ENCODE measurements around the gene GREB1.

GREB1 gene

DNA sequence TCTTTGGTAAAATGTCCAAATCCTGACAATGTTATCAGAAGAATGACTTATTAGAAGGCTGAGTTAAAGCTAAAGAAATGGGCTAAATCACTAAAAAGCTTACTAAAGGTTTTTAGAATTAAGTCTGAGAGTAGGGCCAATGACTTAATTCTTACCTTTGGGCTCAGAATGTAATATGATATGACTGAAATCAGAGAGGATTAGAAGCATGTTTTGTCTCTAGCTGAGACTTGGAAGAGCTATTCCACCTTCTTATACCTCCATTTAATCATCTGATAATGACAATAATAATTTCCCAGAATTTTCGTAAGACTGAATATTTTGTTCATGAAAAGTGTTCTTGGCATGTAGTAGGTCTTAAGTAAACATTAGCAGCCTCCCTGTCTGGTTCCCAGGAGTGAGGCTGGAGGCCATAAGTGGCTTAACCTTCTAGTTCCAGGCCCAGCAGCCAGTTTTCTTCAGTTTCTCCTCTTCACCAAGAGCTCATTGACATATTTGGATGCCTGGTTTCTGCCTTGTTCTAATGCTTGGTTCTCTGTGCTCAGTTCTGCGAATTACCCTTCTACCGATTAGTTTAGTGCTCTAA lies 42.4 kb upstream of the GREB1 start:
- H3K4me3 ChIP-seq (ENCODE audit: low read depth, low read length), result peak overlapping the region; percentile 11
- peak overlapping the region; percentile 15 for H3K4me2 ChIP-seq (ENCODE audit: low read length)
- no peaks in the 10 kb centered on the region for H3K9me3 ChIP-seq (ENCODE audit: control insufficient read depth, low read length)
- H3K9ac ChIP-seq, result no peak overlapping the region
- no peaks in the 10 kb centered on the region for H3K27me3 ChIP-seq (ENCODE audit: control insufficient read depth, insufficient read depth, low read length)
- no peaks in the 10 kb centered on the region for H3K36me3 ChIP-seq (ENCODE audit: control insufficient read depth, insufficient read depth, low read length)
- H3K27ac ChIP-seq, result no peak overlapping the region
- TF ChIP-seq, protein P1, sequence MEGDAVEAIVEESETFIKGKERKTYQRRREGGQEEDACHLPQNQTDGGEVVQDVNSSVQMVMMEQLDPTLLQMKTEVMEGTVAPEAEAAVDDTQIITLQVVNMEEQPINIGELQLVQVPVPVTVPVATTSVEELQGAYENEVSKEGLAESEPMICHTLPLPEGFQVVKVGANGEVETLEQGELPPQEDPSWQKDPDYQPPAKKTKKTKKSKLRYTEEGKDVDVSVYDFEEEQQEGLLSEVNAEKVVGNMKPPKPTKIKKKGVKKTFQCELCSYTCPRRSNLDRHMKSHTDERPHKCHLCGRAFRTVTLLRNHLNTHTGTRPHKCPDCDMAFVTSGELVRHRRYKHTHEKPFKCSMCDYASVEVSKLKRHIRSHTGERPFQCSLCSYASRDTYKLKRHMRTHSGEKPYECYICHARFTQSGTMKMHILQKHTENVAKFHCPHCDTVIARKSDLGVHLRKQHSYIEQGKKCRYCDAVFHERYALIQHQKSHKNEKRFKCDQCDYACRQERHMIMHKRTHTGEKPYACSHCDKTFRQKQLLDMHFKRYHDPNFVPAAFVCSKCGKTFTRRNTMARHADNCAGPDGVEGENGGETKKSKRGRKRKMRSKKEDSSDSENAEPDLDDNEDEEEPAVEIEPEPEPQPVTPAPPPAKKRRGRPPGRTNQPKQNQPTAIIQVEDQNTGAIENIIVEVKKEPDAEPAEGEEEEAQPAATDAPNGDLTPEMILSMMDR (IDR thresholded peaks at IDR 0.05), result no peak
- H2AFZ ChIP-seq, result no peak overlapping the region
- no peaks in the 10 kb centered on the region for H3K79me2 ChIP-seq
- no peaks in the 10 kb centered on the region for H3K4me1 ChIP-seq

DNA sequence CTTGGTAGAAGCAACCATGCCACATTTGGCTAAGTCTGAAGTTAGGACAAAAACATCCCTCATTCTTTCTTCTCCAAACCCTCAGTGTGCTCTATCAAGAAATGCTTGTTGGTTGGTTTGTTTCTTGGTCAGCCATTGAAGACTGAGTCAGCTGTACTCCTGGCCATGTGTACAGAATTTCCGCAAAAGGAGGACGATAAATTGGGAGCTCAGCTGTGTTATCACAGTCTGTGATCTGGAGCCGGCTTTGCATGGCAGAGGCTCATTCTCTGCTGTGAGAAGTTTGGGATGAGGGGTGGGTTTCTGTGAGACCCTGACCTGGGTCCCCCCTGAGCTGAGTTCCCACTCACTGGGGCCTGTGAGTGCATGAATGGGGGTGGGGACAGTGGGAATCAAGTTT lies 41.6 kb upstream of the GREB1 start:
- TF ChIP-seq, protein P1 (IDR thresholded peaks at IDR 0.05), result no peak
- no peaks in the 10 kb centered on the region for H3K4me1 ChIP-seq
- no peak overlapping the region for H3K27ac ChIP-seq
- no peak overlapping the region for H3K4me3 ChIP-seq (ENCODE audit: low read depth, low read length)
- H2AFZ ChIP-seq, result no peak overlapping the region
- H3K79me2 ChIP-seq, result no peaks in the 10 kb centered on the region
- H3K9me3 ChIP-seq (ENCODE audit: control insufficient read depth, low read length), result no peaks in the 10 kb centered on the region
- H3K9ac ChIP-seq, result no peak overlapping the region
- H3K27me3 ChIP-seq (ENCODE audit: control insufficient read depth, insufficient read depth, low read length), result no peaks in the 10 kb centered on the region
- no peak overlapping the region for H3K4me2 ChIP-seq (ENCODE audit: low read length)
- H3K36me3 ChIP-seq (ENCODE audit: control insufficient read depth, insufficient read depth, low read length), result no peaks in the 10 kb centered on the region

DNA sequence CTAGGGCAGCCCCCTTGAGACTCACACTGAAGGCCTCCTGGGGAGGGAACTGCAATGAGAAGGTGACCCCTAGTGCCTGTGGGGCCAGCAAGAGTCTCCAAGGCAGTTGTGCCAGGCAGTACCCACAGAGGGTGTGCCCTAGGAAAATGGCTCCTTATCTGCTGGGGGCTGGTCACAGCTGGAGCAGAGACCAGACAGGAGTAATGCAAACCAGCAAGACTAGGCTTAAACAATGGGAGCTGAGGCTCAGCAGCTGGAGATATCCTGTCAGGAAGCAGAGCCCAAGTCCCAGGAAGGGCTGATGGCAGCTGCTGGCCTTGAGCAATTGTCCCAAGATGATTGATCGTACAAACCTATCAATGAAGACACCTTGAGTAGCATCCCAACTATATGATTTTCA lies 41.1 kb upstream of the GREB1 start:
- Histone ChIP-seq H3K36me3 (ENCODE audit: control insufficient read depth, insufficient read depth, low read length) (no peaks in the 10 kb centered on the region), H3K79me2 (no peaks in the 10 kb centered on the region), H3K4me2 (ENCODE audit: low read length) (no peak overlapping the region), H3K27ac (no peak overlapping the region), H3K9me3 (ENCODE audit: control insufficient read depth, low read length) (no peaks in the 10 kb centered on the region), H3K27me3 (ENCODE audit: control insufficient read depth, insufficient read depth, low read length) (no peaks in the 10 kb centered on the region), H3K4me1 (no peaks in the 10 kb centered on the region), H3K4me3 (ENCODE audit: low read depth, low read length) (no peak overlapping the region), H2AFZ (no peak overlapping the region), H3K9ac (no peak overlapping the region)
- TF ChIP-seq, protein P1 (IDR thresholded peaks at IDR 0.05), result no peak

DNA sequence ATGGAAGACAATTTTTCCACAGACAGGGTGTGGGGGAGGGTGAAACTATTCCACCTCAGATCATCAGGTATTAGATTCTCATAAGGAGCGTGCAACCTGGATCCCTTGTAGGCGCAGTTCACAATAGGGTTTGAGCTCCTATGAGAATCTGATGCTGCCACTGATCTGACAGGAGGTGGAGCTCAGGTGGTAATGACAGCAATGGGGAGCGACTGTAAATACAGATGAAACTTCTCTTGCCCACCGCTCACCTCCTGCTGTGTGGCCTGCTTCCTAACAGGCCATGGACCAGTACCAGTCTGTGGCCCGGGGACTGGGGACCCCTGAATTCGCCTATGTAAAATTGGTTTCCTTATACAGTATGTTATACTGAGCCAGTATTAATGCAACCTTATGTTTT lies 40.6 kb upstream of the GREB1 start:
- Histone ChIP-seq H3K36me3 (ENCODE audit: control insufficient read depth, insufficient read depth, low read length) (no peaks in the 10 kb centered on the region), H2AFZ (no peak overlapping the region), H3K4me3 (ENCODE audit: low read depth, low read length) (no peak overlapping the region), H3K27ac (no peak overlapping the region), H3K9me3 (ENCODE audit: control insufficient read depth, low read length) (no peaks in the 10 kb centered on the region), H3K79me2 (no peaks in the 10 kb centered on the region), H3K27me3 (ENCODE audit: control insufficient read depth, insufficient read depth, low read length) (no peaks in the 10 kb centered on the region), H3K4me1 (peaks cover 1% of the 10 kb centered on the region), H3K9ac (no peak overlapping the region), H3K4me2 (ENCODE audit: low read length) (no peak overlapping the region)
- TF ChIP-seq, protein P1 (IDR thresholded peaks at IDR 0.05), result no peak

DNA sequence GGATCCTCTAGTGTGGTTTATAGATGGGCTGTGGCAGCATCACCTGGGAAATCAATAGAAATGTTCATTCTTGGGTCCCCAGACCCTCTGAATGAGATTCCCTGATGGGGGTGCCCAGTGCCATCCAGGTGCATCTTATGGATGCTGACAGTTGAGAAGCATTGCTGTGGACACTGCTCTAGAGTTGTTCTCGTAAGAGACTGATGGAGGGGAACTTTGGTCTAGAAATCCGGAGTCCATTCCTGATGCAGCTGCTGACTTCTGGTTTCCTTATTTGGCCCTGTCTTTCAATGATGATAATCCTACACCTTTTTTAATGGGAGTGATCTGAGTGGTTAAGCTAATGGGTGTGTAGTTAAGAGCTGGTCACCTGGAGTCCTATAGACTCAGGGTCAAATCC lies 39.5 kb upstream of the GREB1 start:
- H3K27ac ChIP-seq, result no peak overlapping the region
- no peaks in the 10 kb centered on the region for H3K27me3 ChIP-seq (ENCODE audit: control insufficient read depth, insufficient read depth, low read length)
- no peaks in the 10 kb centered on the region for H3K9me3 ChIP-seq (ENCODE audit: control insufficient read depth, low read length)
- H3K9ac ChIP-seq, result no peak overlapping the region
- H3K36me3 ChIP-seq (ENCODE audit: control insufficient read depth, insufficient read depth, low read length), result no peaks in the 10 kb centered on the region
- TF ChIP-seq, protein P1 (IDR thresholded peaks at IDR 0.05), result no peak
- no peaks in the 10 kb centered on the region for H3K79me2 ChIP-seq
- no peak overlapping the region for H2AFZ ChIP-seq
- H3K4me1 ChIP-seq, result peaks cover 11% of the 10 kb centered on the region
- no peak overlapping the region for H3K4me2 ChIP-seq (ENCODE audit: low read length)
- no peak overlapping the region for H3K4me3 ChIP-seq (ENCODE audit: low read depth, low read length)
